Vagina (tissue), 2 donors: ENCODE results near the gene FABP1. TPM values are rescaled to one million over a fixed set of nuclear protein-coding genes. Genes with fewer than 3 reads are reported as not detected.
A peak's percentile ranks its signal among the peaks of the same experiment; 100 is the strongest.

Experiments
- DNase-seq, 2 donors: peaks; one replicate each; pipeline ENCODE4 v3.0.0-alpha.2; 2017; ENCODE audit errors: extremely low spot score in 2 of 2
- H3K27ac ChIP-seq: fragments of 200-600 bp; sonication (generic); one replicate; pipeline ENCODE4 v1.5.1; 2019
- H3K27me3 ChIP-seq: fragments of 200-600 bp; sonication (generic); one replicate; pipeline ENCODE4 v1.5.1; 2019
- H3K36me3 ChIP-seq, 2 donors: fragments of 200-600 bp; sonication (generic); one replicate each; pipeline ENCODE4 v1.5.1; 2017 to 2019
- H3K4me1 ChIP-seq: fragments of 200-600 bp; sonication (generic); one replicate; pipeline ENCODE4 v1.5.1; 2019
- H3K4me3 ChIP-seq, 2 donors: fragments of 200-600 bp; sonication (generic); 1 replicate in 1 of 2; 2 replicates in 1 of 2; pipeline ENCODE4 v1.5.1; 2016 to 2019
- H3K9me3 ChIP-seq: fragments of 200-600 bp; sonication (generic); one replicate; pipeline ENCODE4 v1.5.1; 2019
- POLR2A ChIP-seq, 2 donors: fragments of 450-650 bp; IDR thresholded peaks; one replicate each; pipeline ENCODE4 v1.6.1; 2017; ENCODE audit warnings: antibody characterized with exemption in 2 of 2, mild to moderate bottlenecking in 2 of 2, moderate library complexity in 2 of 2
- POLR2AphosphoS5 ChIP-seq, 2 donors: sonication (generic); formaldehyde crosslinking; IDR thresholded peaks; one replicate each; pipeline ENCODE4 v1.9.0; 2017; ENCODE audit warnings: antibody characterized with exemption in 2 of 2, mild to moderate bottlenecking in 2 of 2, low read depth in 1 of 2; ENCODE audit not compliant: insufficient read depth in 1 of 2
- intact Hi-C: fragments of 100-400 bp; cut with DNase I; formaldehyde crosslinking; loops from one replicate; pipeline ENCODE4 v1.15.1; 2023
- total RNA-seq: library from RNA; depleted of rRNA; stranded (reverse); fragments of >200 nt; gene quantifications from one replicate; pipeline ENCODE4 v1.2.3, GENCODE V29; 2016
- TF ChIP-seq, protein P1 (sequence below), 3 experiments: fragments of 450-650 bp in 2 of 3; fragments of 200-600 bp in 1 of 3; sonication (generic) in 1 of 3; IDR thresholded peaks; one replicate each; pipeline ENCODE4 v1.5.1; 2017 to 2019; ENCODE audit warnings: antibody characterized with exemption in 3 of 3, mild to moderate bottlenecking in 2 of 3, moderate library complexity in 2 of 3

The FABP1 gene
- total RNA-seq, 1 donor from 2014 or later, result not detected

DNA sequence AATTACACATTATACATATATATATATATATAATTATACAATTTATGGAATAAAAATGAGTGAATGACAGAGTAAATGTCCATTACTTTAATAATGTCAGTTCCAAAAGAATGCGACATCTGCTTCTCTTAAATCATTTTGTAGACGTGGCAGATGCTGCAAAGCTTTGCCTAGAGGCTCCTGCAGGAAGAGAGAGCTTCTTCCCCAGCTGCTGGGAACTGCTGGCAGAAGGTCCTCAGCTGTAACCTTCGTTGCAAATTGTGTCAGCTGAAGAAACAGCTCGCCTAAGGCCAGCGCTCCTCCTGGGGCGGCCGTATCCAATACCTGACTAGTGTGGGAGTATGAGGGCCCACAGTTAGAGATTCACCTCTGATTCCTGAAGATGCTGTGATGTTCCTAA, 32.7 kb upstream of the FABP1 start:
- no peak for TF ChIP-seq POLR2AphosphoS5 (IDR thresholded peaks at IDR 0.05; ENCODE audit: insufficient read depth in 1 of 2, low read depth in 1 of 2)
- TF ChIP-seq POLR2A (IDR thresholded peaks at IDR 0.05), result no peak
- TF ChIP-seq, protein P1, sequence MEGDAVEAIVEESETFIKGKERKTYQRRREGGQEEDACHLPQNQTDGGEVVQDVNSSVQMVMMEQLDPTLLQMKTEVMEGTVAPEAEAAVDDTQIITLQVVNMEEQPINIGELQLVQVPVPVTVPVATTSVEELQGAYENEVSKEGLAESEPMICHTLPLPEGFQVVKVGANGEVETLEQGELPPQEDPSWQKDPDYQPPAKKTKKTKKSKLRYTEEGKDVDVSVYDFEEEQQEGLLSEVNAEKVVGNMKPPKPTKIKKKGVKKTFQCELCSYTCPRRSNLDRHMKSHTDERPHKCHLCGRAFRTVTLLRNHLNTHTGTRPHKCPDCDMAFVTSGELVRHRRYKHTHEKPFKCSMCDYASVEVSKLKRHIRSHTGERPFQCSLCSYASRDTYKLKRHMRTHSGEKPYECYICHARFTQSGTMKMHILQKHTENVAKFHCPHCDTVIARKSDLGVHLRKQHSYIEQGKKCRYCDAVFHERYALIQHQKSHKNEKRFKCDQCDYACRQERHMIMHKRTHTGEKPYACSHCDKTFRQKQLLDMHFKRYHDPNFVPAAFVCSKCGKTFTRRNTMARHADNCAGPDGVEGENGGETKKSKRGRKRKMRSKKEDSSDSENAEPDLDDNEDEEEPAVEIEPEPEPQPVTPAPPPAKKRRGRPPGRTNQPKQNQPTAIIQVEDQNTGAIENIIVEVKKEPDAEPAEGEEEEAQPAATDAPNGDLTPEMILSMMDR (IDR thresholded peaks at IDR 0.05), result no peak
- Histone ChIP-seq H3K9me3 (no peaks in the 10 kb centered on the region), H3K4me3 (no peak overlapping the region), H3K27me3 (no peaks in the 10 kb centered on the region), H3K36me3 (no peaks in the 10 kb centered on the region), H3K4me1 (no peaks in the 10 kb centered on the region), H3K27ac (no peak overlapping the region)
- no peak for DNase-seq
- intact Hi-C loops, result loop anchor here (5.0 kb wide), 1 partner anchor 98 kb away; no protein-coding TSS in a partner anchor

DNA sequence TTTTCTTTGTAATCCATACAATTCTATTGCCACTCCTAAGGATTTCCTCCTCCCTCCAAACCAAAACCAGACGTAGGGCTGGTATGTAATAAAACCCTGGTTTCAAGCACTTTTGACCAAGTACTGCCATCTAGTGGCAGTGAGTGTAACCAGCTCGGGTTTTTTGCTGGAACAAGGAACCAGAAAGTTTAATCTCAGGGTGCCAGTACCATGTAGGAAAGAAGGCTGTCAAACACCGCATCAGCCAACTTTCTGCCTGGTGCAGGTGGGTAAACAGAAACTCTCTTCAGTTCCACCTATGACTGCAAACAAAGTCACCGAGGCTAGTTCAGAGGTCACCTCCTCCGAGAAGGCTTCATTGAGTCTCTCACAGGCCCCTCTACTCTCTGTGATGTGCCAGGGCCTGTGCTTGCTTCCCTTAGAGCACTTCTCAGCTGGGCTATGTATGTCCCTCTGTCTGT, 32.1 kb upstream of the FABP1 start:
- Histone ChIP-seq H3K9me3 (no peaks in the 10 kb centered on the region), H3K27ac (no peak overlapping the region), H3K27me3 (no peaks in the 10 kb centered on the region), H3K4me1 (no peaks in the 10 kb centered on the region), H3K36me3 (no peaks in the 10 kb centered on the region), H3K4me3 (no peak overlapping the region)
- no peak for DNase-seq
- TF ChIP-seq, protein P1 (IDR thresholded peaks at IDR 0.05), result peak; percentile 27 to 73 (median 65)
- no peak for TF ChIP-seq POLR2AphosphoS5 (IDR thresholded peaks at IDR 0.05; ENCODE audit: insufficient read depth in 1 of 2, low read depth in 1 of 2)
- intact Hi-C loops, result loop anchor here (5.0 kb wide), 1 partner anchor 98 kb away; no protein-coding TSS in a partner anchor

DNA sequence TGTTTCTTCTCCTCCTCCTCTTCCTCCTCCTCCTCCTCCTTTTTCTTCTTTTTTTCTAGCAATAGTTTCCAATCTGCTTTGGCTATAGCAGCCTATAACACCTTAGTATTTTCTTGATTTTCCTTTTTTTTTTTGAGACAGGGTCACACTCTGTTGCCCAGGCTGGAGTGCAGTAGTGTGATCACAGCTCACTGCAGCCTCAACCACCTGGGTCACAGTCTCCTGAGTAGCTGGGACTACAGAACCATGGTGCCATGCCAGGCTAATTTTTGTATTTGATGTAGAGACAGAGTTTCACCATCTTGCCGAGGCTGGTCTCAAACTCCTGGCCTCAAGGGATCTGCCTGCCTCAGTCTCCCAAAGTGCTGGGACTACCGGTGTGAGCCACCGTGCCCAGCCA, 31.6 kb upstream of the FABP1 start:
- Histone ChIP-seq H3K36me3 (no peaks in the 10 kb centered on the region), H3K4me1 (no peaks in the 10 kb centered on the region), H3K4me3 (no peak overlapping the region), H3K27ac (no peak overlapping the region), H3K9me3 (no peaks in the 10 kb centered on the region), H3K27me3 (no peaks in the 10 kb centered on the region)
- no peak for TF ChIP-seq POLR2AphosphoS5 (IDR thresholded peaks at IDR 0.05; ENCODE audit: insufficient read depth in 1 of 2, low read depth in 1 of 2)
- no peak for DNase-seq
- intact Hi-C loops, result no loop called here

DNA sequence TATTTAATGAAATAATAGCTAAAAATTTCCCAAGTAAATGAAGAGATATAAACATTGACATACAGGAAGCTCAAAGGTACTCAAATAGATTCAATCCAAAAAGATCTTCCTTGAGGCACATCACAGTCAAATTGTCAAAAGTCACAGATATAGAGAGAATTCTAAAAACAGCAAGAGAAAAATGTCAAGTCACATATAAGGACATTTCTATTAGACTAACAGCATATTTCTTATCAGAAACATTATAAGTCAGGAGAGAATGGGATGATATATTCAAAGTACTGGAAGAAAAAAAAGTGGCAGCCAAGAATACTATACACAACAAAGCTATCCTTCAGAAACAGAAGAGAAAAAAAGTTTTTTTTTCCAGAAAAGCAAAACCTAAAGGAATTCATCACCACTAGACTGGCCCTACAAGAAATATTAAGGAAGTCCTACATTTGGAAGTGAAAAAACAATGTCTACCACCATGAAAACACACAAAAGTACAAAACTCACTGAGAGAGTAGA, 21.1 kb upstream of the FABP1 start:
- intact Hi-C loops, result loop anchor here (5.0 kb wide), 1 partner anchor 147 kb away; no protein-coding TSS in a partner anchor
- Histone ChIP-seq H3K36me3 (no peaks in the 10 kb centered on the region), H3K4me1 (no peaks in the 10 kb centered on the region), H3K27me3 (no peaks in the 10 kb centered on the region), H3K9me3 (no peaks in the 10 kb centered on the region), H3K4me3 (no peak overlapping the region), H3K27ac (no peak overlapping the region)
- TF ChIP-seq POLR2A (IDR thresholded peaks at IDR 0.05) (no peak), POLR2AphosphoS5 (IDR thresholded peaks at IDR 0.05; ENCODE audit: insufficient read depth in 1 of 2, low read depth in 1 of 2) (no peak)
- TF ChIP-seq, protein P1 (IDR thresholded peaks at IDR 0.05), result no peak
- DNase-seq, result no peak

DNA sequence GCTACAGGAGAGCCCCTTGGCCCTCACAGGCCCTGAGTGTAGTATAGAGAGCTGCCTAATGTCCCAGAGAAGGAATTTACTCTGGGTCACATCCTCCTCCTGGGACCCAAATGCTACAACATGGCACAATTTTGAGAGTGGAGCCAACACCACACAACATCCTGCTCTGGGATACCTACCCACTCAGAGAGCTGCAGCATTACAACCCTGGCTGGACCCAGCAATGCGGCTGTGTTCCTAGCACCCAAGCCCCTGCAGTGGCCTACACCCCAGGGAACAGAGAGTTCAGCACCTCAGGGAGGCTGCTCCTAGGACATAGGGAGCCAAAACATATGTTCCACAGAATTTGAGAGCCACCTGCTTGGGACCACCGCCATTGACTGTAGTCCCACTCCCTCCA, 19.3 kb upstream of the FABP1 start:
- Histone ChIP-seq H3K9me3 (no peaks in the 10 kb centered on the region), H3K4me3 (no peak overlapping the region), H3K36me3 (no peaks in the 10 kb centered on the region), H3K27ac (no peak overlapping the region), H3K27me3 (no peaks in the 10 kb centered on the region), H3K4me1 (no peaks in the 10 kb centered on the region)
- intact Hi-C loops, result loop anchor here (5.0 kb wide), 1 partner anchor 145 kb away; no protein-coding TSS in a partner anchor
- DNase-seq, result no peak
- TF ChIP-seq POLR2AphosphoS5 (IDR thresholded peaks at IDR 0.05; ENCODE audit: insufficient read depth in 1 of 2, low read depth in 1 of 2), result no peak
- TF ChIP-seq, protein P1 (IDR thresholded peaks at IDR 0.05), result no peak
- TF ChIP-seq POLR2A (IDR thresholded peaks at IDR 0.05), result no peak
